Measurements from ENCODE around the gene MLLT11. TPM values are rescaled to one million over a fixed set of nuclear protein-coding genes. Genes with fewer than 3 reads are reported as not detected.
A peak's percentile ranks its signal among the peaks of the same experiment; 100 is the strongest.
"Not testable (repeated sequence)": the region's sequence is repeated elsewhere in the genome, so short reads cannot be mapped to it uniquely, and the experiment has no call there.

MLLT11 gene
- total RNA-seq, 1 donor from 2014 or later, result 95.8 TPM

GRCh38 chr1:151055581-151055980, 4.6 kb upstream of the MLLT11 start:
- no peak for FAIRE-seq

DNA sequence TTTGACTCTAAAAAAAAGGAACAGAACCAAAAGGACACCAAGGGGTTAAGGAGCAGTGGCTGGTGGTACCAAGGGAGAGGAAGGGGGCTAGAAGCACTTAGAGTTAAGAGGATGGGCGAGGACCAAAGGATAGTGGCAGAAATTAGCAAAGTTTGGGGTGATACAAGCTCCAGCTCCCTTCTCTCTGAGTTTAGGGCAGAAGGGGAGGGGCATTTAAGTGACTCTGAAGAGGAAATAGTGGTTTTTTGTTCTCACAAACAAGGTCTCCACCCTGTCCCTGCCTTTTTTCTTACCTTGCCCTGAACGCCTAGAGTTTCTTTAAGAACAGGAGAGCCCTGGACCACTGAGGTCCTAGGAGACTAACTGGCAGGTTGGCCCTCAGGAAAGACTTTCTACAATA, 4.0 kb upstream of the MLLT11 start:
- DNase-seq (ENCODE audit: low spot score in 2 of 2) (no peak), FAIRE-seq (no peak)

More at GRCh38 chr1:151055581-151055980, 4.6 kb upstream of the MLLT11 start:
- no peak for DNase-seq (ENCODE audit: low spot score in 2 of 2)

DNA sequence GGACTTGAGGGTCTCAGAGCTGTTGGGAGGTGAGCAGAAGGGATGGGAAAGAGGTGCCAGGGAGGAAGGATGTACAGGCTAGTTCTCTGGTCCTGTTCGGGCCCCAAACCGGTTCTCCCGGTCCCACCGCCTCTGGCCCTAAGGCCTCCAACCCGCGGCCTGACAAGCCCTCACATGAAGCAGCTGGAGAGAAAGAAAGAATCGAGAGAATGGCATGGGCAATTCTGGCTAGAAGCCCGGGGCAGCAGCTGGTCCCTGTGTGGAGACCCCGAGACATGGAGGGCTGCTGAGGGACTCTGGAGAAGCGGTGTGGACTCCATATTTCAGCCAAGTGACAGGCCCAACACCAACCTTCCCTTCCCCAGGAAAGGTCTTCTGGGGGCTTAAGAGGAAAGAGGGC, 1.5 kb upstream of the MLLT11 start:
- DNase-seq (ENCODE audit: low spot score in 2 of 2) (no peak), FAIRE-seq (no peak)

DNA sequence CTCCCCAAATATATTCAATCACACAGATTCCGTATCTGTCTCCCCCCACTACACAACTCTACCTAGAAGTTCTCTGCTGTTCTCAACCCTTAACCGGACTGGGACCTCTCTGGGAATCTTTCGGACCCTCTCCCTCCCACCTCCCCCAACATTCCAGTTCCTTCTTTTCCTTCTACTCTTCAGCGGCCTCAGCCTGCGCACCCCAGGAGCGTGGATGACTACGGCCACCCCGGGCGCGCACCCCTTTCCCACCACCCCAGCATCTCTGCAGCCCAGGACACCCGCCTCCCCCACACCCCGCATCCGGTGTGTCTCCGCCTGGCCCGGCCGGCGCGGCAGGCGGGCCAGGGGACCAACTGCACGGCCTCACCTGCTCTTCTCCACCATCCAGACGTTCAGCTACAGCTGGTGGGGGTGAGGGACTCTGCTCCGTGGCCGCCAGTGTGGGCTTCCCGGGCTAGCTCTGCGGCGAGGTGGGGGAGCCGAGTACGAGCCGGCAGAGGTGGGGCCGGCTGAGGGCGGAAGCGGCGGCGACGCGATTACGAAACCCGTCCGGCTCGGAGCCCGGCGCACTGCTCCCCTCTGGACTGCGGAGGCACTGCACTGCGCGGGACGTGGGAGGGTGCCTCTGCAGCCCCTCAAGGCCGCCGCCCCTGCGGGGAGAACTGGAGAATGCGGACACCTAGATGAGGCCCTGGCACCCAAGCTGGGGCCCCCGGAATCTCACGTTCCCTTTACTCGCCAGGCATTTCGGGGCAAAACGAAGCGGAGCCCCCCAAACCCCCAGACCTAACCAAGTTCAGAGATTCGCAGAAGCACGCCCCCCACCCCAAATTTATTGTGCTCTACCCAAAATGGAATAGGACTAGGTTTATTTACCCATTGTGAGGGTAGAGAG, 839 bp upstream of the MLLT11 start, which contains the start of gene CDC42SE1:
CDC42SE1 (minus strand) TSS at position 514 of the 898 bp plus-strand sequence. CDS start 3,892 bp downstream, outside the sequence.
- DNase-seq (ENCODE audit: low spot score in 2 of 2) (peak; percentile 81 to 88), FAIRE-seq (no peak)

GRCh38 chr1:151060657-151061421, 642 bp downstream of the MLLT11 start:
- no peak for DNase-seq (ENCODE audit: low spot score in 2 of 2)
- no peak for FAIRE-seq

GRCh38 chr1:151061704-151062103, 1.5 kb downstream of the MLLT11 start:
- FAIRE-seq (no peak), DNase-seq (ENCODE audit: low spot score in 2 of 2) (no peak)

GRCh38 chr1:151062741-151063371, 2.7 kb downstream of the MLLT11 start:
- no peak for FAIRE-seq

GRCh38 chr1:151065089-151065645, 5.0 kb downstream of the MLLT11 start:
- DNase-seq (ENCODE audit: low spot score in 2 of 2), result no peak
- no peak for FAIRE-seq

More at GRCh38 chr1:151062741-151063371, 2.7 kb downstream of the MLLT11 start:
- DNase-seq (ENCODE audit: low spot score in 2 of 2), result no peak

- no peak for FAIRE-seq
- DNase-seq (ENCODE audit: low spot score in 2 of 2), result no peak
Measured at GRCh38 chr1:151067185-151067584, 7.0 kb downstream of the MLLT11 start.

DNA sequence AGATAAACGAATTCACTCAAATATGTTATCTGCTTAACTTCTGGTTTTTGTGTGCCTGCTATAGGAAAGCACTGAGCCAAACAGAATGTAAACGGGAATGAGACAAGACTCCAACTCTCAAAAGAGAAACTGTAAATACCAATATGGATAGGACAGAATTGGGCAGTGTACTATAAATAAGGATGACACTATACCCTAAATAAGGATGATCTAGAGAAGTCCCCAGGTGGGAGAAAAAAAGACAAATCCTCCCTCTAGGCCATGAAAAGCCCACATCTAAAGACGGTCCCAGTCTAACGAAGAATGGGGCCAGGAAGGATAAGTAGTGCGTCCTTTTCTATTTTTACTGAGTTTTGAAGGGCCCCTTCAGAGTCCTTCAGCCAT, 8.9 kb downstream of the MLLT11 start:
- FAIRE-seq (no peak), DNase-seq (ENCODE audit: low spot score in 2 of 2) (no peak)

DNA sequence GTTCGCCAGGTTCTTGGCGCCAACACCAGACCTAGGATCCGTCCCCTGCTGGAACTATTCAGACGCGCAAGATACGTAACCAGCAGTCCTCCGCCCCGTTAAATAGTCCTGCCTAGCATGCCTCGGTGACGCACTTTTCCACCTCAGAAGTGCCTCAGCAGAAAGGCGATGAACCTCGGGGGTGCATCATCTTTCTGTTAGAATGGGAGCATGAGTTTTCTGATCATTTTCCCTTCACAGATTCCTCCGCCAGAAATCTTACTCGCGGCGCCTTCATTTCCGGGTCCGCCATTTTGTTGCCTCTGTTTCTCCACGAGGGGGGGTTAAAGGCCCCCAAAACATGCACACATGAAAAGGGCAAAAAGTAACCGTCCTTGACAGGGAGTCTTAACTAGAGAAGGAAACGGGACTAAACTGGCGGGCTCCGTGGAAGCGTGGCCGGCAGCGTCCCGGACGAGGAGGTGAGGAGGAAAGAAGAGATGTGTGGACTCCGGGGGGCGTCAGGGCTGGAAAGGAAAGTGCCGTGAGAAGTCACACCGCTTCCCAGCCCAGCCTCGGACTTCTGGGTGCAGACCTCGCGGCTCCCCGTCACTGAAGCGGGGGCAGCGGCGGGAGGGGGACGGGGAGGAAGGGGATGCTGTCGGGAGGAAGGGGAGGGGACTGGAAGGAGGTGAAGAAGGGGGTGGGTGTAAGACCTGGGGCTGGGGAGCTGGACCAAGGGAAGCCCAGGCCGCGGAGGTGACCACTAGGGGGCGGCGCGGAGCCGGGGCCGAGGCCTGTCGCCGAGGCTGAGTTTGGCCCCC, 10.5 kb downstream of the MLLT11 start, which contains the start of gene GABPB2:
GABPB2 (plus strand) TSS at position 288 of the 803 bp plus-strand sequence. CDS start 17,429 bp downstream, outside the sequence.
- peak; percentile 70 to 81 for DNase-seq (ENCODE audit: low spot score in 2 of 2)
- no peak for FAIRE-seq

DNA sequence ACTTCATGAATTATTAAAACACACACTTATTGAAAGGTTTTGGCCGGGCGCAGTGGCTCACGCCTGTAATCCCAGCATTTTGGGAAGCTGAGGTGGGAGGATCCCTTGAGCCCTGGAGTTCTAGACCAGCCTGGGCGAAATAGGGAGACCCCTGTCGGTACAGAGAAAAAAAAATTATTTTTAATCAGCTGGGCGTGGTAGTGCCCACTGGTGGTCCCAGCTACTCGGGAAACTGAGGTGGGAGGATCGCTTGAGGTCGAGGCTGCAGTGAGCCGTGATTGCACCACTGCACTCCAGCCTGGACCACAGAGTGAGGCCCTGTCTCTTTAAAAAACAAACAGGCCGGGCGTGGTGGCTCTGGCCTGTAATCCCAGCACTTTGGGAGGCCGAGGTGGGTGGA, 12.0 kb downstream of the MLLT11 start:
- DNase-seq (ENCODE audit: low spot score in 2 of 2) (no peak), FAIRE-seq (no peak)

- DNase-seq (ENCODE audit: low spot score in 2 of 2) (no peak), FAIRE-seq (no peak)
Measured at GRCh38 chr1:151085953-151086559, 25.9 kb downstream of the MLLT11 start.

GRCh38 chr1:151097426-151097825, 37.2 kb downstream of the MLLT11 start:
- not testable (repeated sequence) for FAIRE-seq; DNase-seq (ENCODE audit: low spot score in 2 of 2)

DNA sequence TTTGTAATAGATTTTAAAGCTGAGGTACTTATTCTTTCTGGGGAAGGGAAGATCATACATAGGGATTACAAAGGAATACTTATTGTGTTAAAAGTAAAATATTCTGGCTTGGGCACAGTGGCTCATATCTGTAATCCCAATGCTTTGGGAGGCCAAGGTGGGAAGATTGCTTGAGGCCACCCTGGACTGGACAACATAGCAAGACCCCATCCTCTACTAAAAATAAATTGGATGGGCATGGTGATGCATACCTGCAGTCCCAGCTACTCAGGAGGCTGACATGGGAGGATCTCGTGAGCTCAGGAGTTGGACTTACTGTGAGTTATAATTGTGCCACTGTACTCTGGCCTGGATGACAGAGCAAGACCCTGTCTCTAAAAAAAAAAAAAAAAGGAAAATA, 37.9 kb downstream of the MLLT11 start:
- FAIRE-seq, result no peak

GRCh38 chr1:151104630-151105029, 44.4 kb downstream of the MLLT11 start:
- DNase-seq (ENCODE audit: low spot score in 2 of 2) (no peak), FAIRE-seq (no peak)

More for the DNA sequence above, 37.9 kb downstream of the MLLT11 start:
- no peak for DNase-seq (ENCODE audit: low spot score in 2 of 2)

- no peak for FAIRE-seq
Measured at GRCh38 chr1:151106894-151107293, 46.7 kb downstream of the MLLT11 start.

DNA sequence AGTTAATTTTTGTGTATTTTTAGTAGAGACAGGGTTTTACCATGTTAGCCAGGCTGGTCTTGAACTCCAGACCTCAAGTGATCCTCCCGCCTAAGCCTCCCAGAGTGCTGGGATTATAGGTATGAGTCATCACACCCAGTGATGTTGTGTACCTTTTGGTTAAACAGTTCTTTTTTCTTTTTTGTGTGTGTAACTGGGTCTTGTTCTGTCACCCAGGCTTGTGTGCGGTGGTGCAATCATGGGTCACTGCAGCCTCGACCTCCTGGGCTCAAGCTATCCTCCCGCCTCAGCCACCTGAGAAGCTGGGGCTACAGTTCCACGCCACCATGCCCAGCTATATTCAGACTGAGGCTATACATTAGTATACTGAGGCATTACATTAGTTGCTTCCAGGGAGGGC, 48.1 kb downstream of the MLLT11 start:
- DNase-seq (ENCODE audit: low spot score in 2 of 2), result no peak

More at GRCh38 chr1:151106894-151107293, 46.7 kb downstream of the MLLT11 start:
- no peak for DNase-seq (ENCODE audit: low spot score in 2 of 2)

DNA sequence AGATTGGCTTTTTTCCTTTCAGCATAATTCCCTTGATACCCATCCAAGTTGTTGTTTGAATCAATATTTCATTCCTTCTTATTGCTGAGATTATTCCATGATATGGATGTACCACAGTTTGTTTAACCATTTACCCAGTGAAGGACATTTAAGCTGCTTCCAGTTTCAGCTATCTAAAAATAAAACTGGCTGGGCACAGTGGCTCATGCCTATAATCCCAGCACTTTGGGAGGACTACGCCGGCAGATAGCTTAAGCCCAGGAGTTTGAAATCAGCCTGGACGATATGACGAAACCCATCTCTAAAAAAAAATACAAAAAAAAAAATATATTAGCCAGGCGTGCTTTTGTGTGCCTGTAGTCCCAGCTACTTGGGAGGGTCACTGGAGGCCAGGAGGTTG, 53.7 kb downstream of the MLLT11 start:
- DNase-seq (ENCODE audit: low spot score in 2 of 2), result no peak
- no peak for FAIRE-seq

More for the DNA sequence above, 48.1 kb downstream of the MLLT11 start:
- no peak for FAIRE-seq

All from frontal cortex (tissue), 4 donors.